ENCODE data around the gene PLD1. TPM values are rescaled to one million over a fixed set of nuclear protein-coding genes. Genes with fewer than 3 reads are reported as not detected.

Gene PLD1
- total and polyA plus RNA-seq, 2 of the 8 experiments (the other 6 are each of a cell fraction or from before 2014, with no cell fraction given) = 1.2 to 2.6 TPM

- H3K79me1 ChIP-seq (ENCODE audit: low read depth, low read length) = no peaks in the 10 kb centered on the region
Measured at GRCh38 chr3:171691485-171691884, 118.8 kb downstream of the PLD1 start.

More at GRCh38 chr3:171691485-171691884, 118.8 kb downstream of the PLD1 start:
- H3K4me3 ChIP-seq (ENCODE audit: extremely low read depth in 1 of 4, insufficient read depth in 2 of 4, low read depth in 3 of 4, low read length in 4 of 4) = no peak overlapping the region
- H4K8ac ChIP-seq (ENCODE audit: extremely low read depth, insufficient read depth, low read length) = no peak overlapping the region
- no peak overlapping the region for H3K14ac ChIP-seq (ENCODE audit: insufficient read length)
- no peak overlapping the region for H2BK20ac ChIP-seq (ENCODE audit: low read length)
- no peaks in the 10 kb centered on the region for H3K4me1 ChIP-seq (replicated peaks in 1 of 4; ENCODE audit: control insufficient read depth in 3 of 4, insufficient read depth in 4 of 4, low read length in 3 of 4)
- H3K23ac ChIP-seq (ENCODE audit: insufficient read length) = no peak overlapping the region
- H2AK5ac ChIP-seq (ENCODE audit: low read depth, low read length) = no peak overlapping the region
- no peak overlapping the region for H2BK15ac ChIP-seq (ENCODE audit: low read length)
- H2BK12ac ChIP-seq (ENCODE audit: low read depth, low read length) = no peak overlapping the region
- no peak overlapping the region for H2AFZ ChIP-seq (ENCODE audit: low read length)
- ChIA-PET CTCF (ENCODE audit: partially characterized antibody) (interaction anchor here (0.6 to 0.9 kb wide), 3 partner anchors 51 to 131 kb away, joined by 3 read pairs; no protein-coding TSS in a partner anchor), POLR2A (ENCODE audit: partially characterized antibody) (no interaction called here)
- no peak overlapping the region for H3K56ac ChIP-seq (replicated peaks; ENCODE audit: insufficient read length, low read depth, low read length)
- no peak overlapping the region for H4K91ac ChIP-seq (replicated peaks; ENCODE audit: insufficient read length, low read length)
- no peak overlapping the region for H3K18ac ChIP-seq (ENCODE audit: extremely low read depth, low read length)
- no peak overlapping the region for H3K4ac ChIP-seq (replicated peaks; ENCODE audit: insufficient read length, low read depth, low read length)
- H3K36me3 ChIP-seq (ENCODE audit: control insufficient read depth in 2 of 4, insufficient read depth in 4 of 4, low read length in 3 of 4) = no peaks in the 10 kb centered on the region
- H3K4me2 ChIP-seq (ENCODE audit: insufficient read depth in 1 of 2, low read depth in 2 of 2, low read length in 2 of 2) = no peak overlapping the region
- H4K5ac ChIP-seq (ENCODE audit: insufficient read length, low read depth, low read length) = no peak overlapping the region
- 84% methylated on average over 1 of the region's 1 CpG; no CpG with 5 or more reads in 1 of the 2 experiments for WGBS, 2 experiments (ENCODE audit: extremely low coverage in 1 of 2, insufficient coverage in 1 of 2, insufficient read length in 1 of 2, insufficient replicate concordance in 2 of 2, low coverage in 1 of 2, low lambda C conversion rate in 2 of 2, missing lambda C conversion rate in 1 of 2)
- H3K9me3 ChIP-seq (ENCODE audit: insufficient read depth in 2 of 2, low read depth in 1 of 2, low read length in 1 of 2) = no peaks in the 10 kb centered on the region
- DNase-seq (ENCODE audit: low read depth in 1 of 2, low spot score in 2 of 2) = no peak
- no peaks in the 10 kb centered on the region for H3K23me2 ChIP-seq (ENCODE audit: low read depth, low read length)
- no peaks in the 10 kb centered on the region for H3K79me2 ChIP-seq (ENCODE audit: control insufficient read depth in 1 of 2, insufficient read depth in 2 of 2, low read length in 2 of 2)
- H2BK5ac ChIP-seq (ENCODE audit: low read depth, low read length) = no peak overlapping the region
- no peaks in the 10 kb centered on the region for H3K27me3 ChIP-seq (replicated peaks in 1 of 4; ENCODE audit: control insufficient read depth in 3 of 4, extremely low read depth in 1 of 4, insufficient read depth in 3 of 4, low read length in 3 of 4)
- no peak overlapping the region for H3K9ac ChIP-seq (replicated peaks in 1 of 4; ENCODE audit: extremely low read depth in 1 of 4, low read depth in 3 of 4, low read length in 3 of 4)
- no peak overlapping the region for H2BK120ac ChIP-seq (replicated peaks; ENCODE audit: low read depth, low read length)
- no peak for FAIRE-seq
- no peak overlapping the region for H3K27ac ChIP-seq (ENCODE audit: low read depth, low read length)
- TF ChIP-seq SRF (IDR thresholded peaks at IDR 0.05; ENCODE audit: low read depth, low read length) (no peak), ZNF274 (IDR thresholded peaks at IDR 0.05; ENCODE audit: borderline replicate concordance, extremely low read depth, low read length) (no peak), YY1 (IDR thresholded peaks at IDR 0.05; ENCODE audit: low read depth, low read length) (no peak), USF2 (IDR thresholded peaks at IDR 0.05; ENCODE audit: low read length) (no peak), HDAC2 (IDR thresholded peaks at IDR 0.05; ENCODE audit: borderline replicate concordance in 1 of 2, low read depth in 2 of 2, low read length in 2 of 2) (no peak), NRF1 (IDR thresholded peaks at IDR 0.05; ENCODE audit: low read depth, low read length) (no peak), BCL11A (IDR thresholded peaks at IDR 0.05; ENCODE audit: low read depth in 2 of 2, low read length in 2 of 2) (no peak), TCF12 (IDR thresholded peaks at IDR 0.05; ENCODE audit: low read depth, low read length) (no peak), KDM1A (IDR thresholded peaks at IDR 0.05; ENCODE audit: borderline replicate concordance, low read length) (no peak), RXRA (IDR thresholded peaks at IDR 0.05; ENCODE audit: insufficient read depth, low read depth, low read length) (no peak), TBP (IDR thresholded peaks at IDR 0.05; ENCODE audit: low read depth, low read length) (no peak)
- no peaks in the 10 kb centered on the region for H4K20me1 ChIP-seq (replicated peaks in 1 of 2; ENCODE audit: control insufficient read depth in 1 of 2, insufficient read depth in 2 of 2, low read length in 2 of 2)

All from H1 (cell line).